K562 treated with DMSO at 1 percent for 12 hours (cell line): ENCODE results near the gene PTGDR. TPM values are rescaled to one million over a fixed set of nuclear protein-coding genes. Genes with fewer than 3 reads are reported as not detected.

ENCODE experiments used
- total RNA-seq: library from RNA; unstranded; fragments of 300-600 nt; gene quantifications from 2 replicates; pipeline ENCODE4 v1.2.3, GENCODE V29; 2022; ENCODE audit not compliant: insufficient read depth

PTGDR gene, protein sequence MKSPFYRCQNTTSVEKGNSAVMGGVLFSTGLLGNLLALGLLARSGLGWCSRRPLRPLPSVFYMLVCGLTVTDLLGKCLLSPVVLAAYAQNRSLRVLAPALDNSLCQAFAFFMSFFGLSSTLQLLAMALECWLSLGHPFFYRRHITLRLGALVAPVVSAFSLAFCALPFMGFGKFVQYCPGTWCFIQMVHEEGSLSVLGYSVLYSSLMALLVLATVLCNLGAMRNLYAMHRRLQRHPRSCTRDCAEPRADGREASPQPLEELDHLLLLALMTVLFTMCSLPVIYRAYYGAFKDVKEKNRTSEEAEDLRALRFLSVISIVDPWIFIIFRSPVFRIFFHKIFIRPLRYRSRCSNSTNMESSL
- total RNA-seq = not detected in 2 replicates

DNA sequence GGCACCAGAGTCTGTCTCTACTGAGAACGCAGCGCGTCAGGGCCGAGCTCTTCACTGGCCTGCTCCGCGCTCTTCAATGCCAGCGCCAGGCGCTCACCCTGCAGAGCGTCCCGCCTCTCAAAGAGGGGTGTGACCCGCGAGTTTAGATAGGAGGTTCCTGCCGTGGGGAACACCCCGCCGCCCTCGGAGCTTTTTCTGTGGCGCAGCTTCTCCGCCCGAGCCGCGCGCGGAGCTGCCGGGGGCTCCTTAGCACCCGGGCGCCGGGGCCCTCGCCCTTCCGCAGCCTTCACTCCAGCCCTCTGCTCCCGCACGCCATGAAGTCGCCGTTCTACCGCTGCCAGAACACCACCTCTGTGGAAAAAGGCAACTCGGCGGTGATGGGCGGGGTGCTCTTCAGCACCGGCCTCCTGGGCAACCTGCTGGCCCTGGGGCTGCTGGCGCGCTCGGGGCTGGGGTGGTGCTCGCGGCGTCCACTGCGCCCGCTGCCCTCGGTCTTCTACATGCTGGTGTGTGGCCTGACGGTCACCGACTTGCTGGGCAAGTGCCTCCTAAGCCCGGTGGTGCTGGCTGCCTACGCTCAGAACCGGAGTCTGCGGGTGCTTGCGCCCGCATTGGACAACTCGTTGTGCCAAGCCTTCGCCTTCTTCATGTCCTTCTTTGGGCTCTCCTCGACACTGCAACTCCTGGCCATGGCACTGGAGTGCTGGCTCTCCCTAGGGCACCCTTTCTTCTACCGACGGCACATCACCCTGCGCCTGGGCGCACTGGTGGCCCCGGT is at the start of gene PTGDR:
Gene PTGDR (plus strand): TSS at position 198 of the 778 bp plus-strand sequence. CDS start 117 bp downstream, at position 315.

DNA sequence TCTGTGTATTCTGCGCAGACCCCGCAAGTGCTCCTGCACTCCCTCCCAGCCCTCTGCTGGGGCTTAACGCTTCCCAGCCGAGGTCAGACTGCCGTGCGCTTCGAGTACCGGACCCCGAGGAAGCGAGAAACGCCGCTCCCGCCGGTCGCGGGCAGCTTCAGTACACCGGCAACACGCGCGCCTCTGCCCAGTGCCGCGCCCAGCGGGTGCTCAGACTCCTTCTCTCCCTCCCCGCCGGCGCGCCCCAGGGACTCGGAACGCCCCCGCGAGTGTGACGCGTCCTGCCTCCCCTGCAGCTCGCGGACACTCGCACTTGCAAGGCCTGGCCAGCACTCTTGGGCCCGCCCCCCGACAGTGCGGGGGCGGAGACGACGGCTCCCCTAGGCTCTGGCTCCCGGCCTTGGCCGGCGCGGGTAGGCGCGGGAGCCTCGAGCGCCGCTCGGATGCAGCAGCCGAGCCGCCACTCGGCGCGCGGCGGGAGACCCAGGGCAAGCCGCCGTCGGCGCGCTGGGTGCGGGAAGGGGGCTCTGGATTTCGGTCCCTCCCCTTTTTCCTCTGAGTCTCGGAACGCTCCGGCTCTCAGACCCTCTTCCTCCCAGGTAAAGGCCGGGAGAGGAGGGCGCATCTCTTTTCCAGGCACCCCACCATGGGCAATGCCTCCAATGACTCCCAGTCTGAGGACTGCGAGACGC is 46.6 kb downstream of the PTGDR start, which contains the start of gene PTGER2:
Gene PTGER2 (plus strand): TSS at position 410 of the 692 bp plus-strand sequence. CDS start 237 bp downstream, at position 647.

Other genes starting within 250 kb of the PTGDR start
- gene NID2, start 198.6 kb upstream of the PTGDR start, total RNA-seq = not detected in 2 replicates
- not detected in 2 replicates for gene PTGER2, start 46.6 kb downstream of the PTGDR start, total RNA-seq